GM21576 (cell line): Measurements from ENCODE around the gene USP48.
"Not testable (repeated sequence)": the region's sequence is repeated elsewhere in the genome, so short reads cannot be mapped to it uniquely, and the experiment has no call there.

Experiments
- ATAC-seq: cut with Tn5 transposase; IDR thresholded peaks from one replicate; pipeline ENCODE4 v1.9.1; 2021; ENCODE audit warnings: mild to moderate bottlenecking, moderate library complexity; ENCODE audit not compliant: unreplicated experiment

USP48 gene

DNA sequence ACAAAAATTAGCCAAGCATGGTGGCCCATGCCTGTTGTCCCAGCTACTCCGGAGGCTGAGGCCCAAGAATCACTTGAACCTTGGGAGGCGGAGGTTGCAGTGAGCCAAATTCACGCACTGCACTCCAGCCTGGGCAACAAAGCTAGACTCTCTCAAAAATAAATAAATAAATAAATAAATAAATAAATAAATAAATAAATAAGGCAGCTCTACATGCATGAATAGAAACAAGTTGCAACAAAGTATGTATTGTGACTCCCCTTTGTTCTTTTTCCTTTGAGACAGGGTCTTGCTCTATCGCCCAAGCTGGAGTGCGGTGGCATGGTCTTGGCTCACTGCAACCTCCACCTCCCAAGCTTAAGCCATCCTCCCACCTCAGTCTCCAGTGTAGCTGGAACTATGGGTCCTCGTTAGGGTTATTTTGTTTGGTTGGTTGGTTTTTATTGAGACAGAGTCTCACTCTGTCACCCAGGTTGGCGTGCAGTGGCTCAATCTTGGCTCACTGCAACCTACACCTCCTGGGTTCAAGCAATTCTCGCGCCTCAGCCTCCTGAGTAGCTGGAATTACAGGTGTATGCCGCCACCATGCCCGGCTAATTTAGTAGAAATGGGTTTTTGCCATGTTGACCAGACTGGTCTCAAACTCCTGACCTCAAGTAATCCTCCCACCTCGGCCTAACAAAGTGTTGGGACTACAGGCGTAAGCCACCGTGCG, 8.0 kb downstream of the USP48 start:
- no peak for ATAC-seq

- no peak for ATAC-seq
These were observed 9.4 kb downstream of the USP48 start for GRCh38 chr1:21773585-21773984.

DNA sequence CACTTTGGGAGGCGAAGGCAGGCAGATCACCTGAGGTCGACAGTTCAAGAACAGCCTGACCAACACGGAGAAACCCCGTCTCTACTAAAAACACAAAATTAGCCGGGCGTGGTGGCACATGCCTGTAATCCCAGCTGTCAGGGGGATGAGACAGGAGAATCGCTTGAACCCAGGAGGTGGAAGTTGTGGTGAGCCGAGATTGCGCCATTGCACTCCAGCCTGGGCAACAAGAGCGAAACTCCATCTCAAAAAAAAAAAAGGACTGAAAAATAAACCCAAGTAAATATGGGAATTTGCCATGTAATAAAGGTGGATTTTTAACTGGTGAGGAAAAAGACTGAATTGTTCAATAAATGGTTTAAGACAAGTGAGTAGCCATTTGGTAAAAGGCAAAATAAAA, 11.3 kb downstream of the USP48 start:
- ATAC-seq, result not testable (repeated sequence)

GRCh38 chr1:21770602-21771001, 12.3 kb downstream of the USP48 start:
- ATAC-seq, result not testable (repeated sequence)

DNA sequence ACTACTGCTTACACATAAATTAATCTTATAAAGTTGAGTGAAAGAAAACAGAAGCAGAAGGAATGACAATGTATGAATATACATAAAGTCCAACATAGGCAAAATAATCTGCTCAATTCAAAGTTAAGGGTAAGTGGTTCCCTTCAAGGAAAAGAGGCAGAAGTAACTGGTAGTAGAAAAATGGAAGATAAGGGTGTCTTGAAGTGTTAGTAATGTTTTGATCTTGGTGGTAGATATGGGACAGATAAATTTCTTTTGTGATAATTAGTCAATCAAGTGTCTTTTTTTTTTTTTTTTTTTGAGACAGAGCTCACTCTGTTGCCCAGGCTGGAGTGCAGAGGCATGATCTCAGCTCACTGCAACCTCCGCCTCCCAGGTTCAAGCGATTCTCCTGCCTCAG, 12.7 kb downstream of the USP48 start:
- ATAC-seq, result no peak

- ATAC-seq, result not testable (repeated sequence)
These were observed 15.8 kb downstream of the USP48 start for GRCh38 chr1:21767106-21767505.

- ATAC-seq, result no peak
These were observed 16.7 kb downstream of the USP48 start for GRCh38 chr1:21766210-21766609.

DNA sequence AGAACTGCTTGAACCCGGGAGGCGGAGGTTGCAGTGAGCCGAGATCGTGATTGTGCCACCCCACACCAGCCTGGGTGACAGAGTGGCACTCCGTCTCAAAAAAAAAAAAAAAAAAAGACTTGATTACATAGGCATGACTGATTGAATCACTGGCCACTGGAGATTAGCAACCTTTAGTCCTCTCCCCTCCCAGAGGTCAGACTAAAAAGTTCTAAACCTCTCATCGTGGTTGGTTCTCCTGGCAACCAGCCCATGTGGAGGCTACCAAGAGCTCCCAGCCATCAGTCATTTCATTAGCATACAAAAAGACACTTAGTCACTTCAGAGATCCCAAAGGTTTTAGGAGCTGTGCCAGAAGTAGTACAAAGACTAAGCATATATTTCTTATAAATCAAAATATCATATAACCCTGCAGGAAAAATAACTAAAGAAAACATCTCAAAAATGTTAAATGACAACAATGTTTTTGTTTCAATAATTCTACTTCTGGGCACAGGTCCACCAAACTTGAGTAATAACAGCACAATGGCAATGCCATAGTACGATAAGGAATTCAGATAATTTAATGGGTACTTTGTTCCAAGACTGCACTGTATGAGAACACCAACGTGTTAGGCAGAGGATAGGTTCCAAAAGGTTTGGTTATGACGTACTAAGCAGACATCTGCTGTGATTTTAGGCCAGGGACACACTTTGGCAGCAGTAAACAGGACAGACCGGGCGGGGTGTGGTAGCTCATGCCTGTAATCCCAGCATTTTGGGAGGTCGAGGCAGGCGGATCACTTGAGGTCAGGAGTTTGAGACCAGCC, 18.1 kb downstream of the USP48 start:
- ATAC-seq, result no peak

- no peak for ATAC-seq
These were observed 19.1 kb downstream of the USP48 start for GRCh38 chr1:21763694-21764419.

GRCh38 chr1:21763236-21763635, 19.7 kb downstream of the USP48 start:
- no peak for ATAC-seq

GRCh38 chr1:21762022-21762404, 20.9 kb downstream of the USP48 start:
- ATAC-seq, result no peak

- ATAC-seq, result no peak
These were observed 21.9 kb downstream of the USP48 start for GRCh38 chr1:21761052-21761451.

DNA sequence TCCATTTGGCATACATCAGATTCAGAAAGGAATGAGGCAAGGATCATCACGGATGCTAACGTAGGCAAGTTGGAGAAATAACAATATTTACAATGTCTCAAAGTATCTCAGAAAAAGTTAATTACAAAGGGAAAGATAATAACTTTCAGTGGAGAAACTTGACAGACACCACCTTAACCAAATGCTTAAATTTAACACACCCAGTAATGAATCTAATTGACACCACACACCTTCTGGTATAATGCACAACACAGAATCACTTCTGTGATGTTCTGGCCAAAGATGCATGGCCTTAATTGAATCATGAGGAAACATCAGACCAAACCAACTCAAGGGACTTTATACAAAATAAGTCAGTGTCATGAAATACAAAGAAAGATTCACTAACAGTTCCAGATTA, 23.1 kb downstream of the USP48 start:
- ATAC-seq, result no peak

GRCh38 chr1:21759182-21759581, 23.8 kb downstream of the USP48 start:
- no peak for ATAC-seq

- ATAC-seq, result no peak
These were observed 24.3 kb downstream of the USP48 start for GRCh38 chr1:21758614-21759013.

- ATAC-seq, result no peak
These were observed 26.4 kb downstream of the USP48 start for GRCh38 chr1:21756393-21757089.

GRCh38 chr1:21755067-21755466, 27.9 kb downstream of the USP48 start:
- ATAC-seq, result no peak

DNA sequence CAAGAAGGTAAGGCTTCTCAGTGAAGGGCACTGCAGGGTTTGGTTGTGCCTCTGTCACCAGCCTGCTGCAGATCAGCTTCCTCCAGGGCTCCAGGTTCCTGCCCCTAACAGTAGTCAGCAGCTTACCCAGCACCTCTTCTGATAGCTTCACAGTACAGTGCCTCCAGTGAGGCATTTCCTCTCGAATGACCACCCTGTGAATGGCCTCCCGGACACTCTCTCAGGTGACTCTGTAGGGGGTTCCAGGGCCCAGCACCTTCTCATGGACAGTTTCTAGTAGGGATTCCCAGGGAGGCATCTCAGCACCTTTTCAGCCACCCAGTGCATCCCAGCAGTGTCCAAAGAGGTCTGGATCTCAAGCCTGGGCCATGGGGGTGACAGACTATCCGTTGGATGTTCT, 28.4 kb downstream of the USP48 start:
- no peak for ATAC-seq

DNA sequence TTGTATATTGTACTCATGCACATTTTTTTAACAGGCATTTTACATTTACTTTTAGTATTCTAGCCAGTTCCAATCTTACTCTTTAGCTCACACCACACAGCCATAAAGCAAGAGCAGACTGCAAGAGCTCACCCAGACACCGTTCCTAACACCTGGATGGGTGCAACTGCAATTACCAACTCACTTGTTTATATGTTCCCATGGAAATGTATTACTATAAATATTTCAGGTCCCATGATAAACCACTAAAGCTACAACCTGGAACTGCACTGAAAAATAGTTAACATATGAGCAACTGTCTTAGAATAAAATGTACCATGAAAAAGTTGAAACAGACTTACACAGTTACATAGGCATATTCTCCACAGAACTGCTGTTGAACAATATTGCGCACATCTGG, 30.8 kb downstream of the USP48 start:
- ATAC-seq, result no peak

GRCh38 chr1:21751281-21751680, 31.7 kb downstream of the USP48 start:
- ATAC-seq, result no peak

DNA sequence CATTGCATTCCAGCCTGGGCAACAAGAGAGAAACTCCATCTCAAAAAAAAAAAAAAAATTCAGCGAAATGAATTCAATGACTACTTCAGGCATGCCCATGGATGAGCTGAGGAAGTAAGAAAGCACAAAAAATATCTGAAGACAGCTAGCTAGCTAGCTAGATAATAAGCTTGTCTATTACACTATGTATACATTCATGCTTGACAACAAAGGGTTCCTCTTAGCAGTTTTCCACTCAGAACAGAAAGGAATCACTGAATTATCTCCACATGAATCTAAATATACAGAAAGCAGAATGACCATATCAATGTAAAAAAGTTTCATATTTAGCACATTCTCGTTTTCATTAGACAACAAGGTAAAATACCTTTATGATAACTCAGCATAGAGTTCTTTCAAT, 32.1 kb downstream of the USP48 start:
- ATAC-seq, result no peak
